Glutamatergic neuron (in vitro differentiated cells): ENCODE results near the gene ECE1. TPM values are rescaled to one million over a fixed set of nuclear protein-coding genes. Genes with fewer than 3 reads are reported as not detected.
A peak's percentile ranks its signal among the peaks of the same experiment; 100 is the strongest.

Experiments
- DNase-seq: peaks from one replicate; pipeline ENCODE4 v3.0.0; 2022
- H3K27ac Mint-ChIP-seq: one replicate; pipeline ENCODE4 v1.8.0; 2020; ENCODE audit warnings: mild to moderate bottlenecking, mixed read lengths, inconsistent platforms; ENCODE audit not compliant: unreplicated experiment
- H3K27me3 Mint-ChIP-seq: one replicate; pipeline ENCODE4 v1.8.0; 2020; ENCODE audit warnings: mild to moderate bottlenecking, moderate library complexity, mixed read lengths, inconsistent platforms; ENCODE audit not compliant: unreplicated experiment
- H3K36me3 Mint-ChIP-seq: one replicate; pipeline ENCODE4 v1.8.0; 2020; ENCODE audit warnings: mild to moderate bottlenecking, mixed read lengths, inconsistent platforms; ENCODE audit not compliant: unreplicated experiment
- H3K4me1 Mint-ChIP-seq: one replicate; pipeline ENCODE4 v1.8.0; 2020; ENCODE audit warnings: mild to moderate bottlenecking, low read depth, mixed read lengths, inconsistent platforms; ENCODE audit not compliant: unreplicated experiment
- H3K4me3 Mint-ChIP-seq: one replicate; pipeline ENCODE4 v1.8.0; 2020; ENCODE audit warnings: mild to moderate bottlenecking, mixed read lengths, inconsistent platforms; ENCODE audit not compliant: unreplicated experiment
- H3K9me3 Mint-ChIP-seq: one replicate; pipeline ENCODE4 v1.8.0; 2020; ENCODE audit warnings: mild to moderate bottlenecking, moderate library complexity, mixed read lengths, inconsistent platforms; ENCODE audit not compliant: unreplicated experiment
- CTCF ChIP-seq: fragments of 200-600 bp; sonication (generic); IDR thresholded peaks from one replicate; pipeline ENCODE4 v1.5.0; 2021; ENCODE audit not compliant: partially characterized antibody, unreplicated experiment
- total RNA-seq: library from RNA; stranded (reverse); fragmentation: NEBNext Ultra II Directional; extraction: Animal tissue kit (Norgen Biotek cat#: 25700); gene quantifications from one replicate; pipeline ENCODE4 v1.2.1, GENCODE V29; 2021; ENCODE audit not compliant: unreplicated experiment

Gene ECE1
- total RNA-seq, 1 donor from 2014 or later: 36.1 TPM

- no peak for DNase-seq
- TF ChIP-seq CTCF: no peak
- H3K27me3 Mint-ChIP-seq: peaks cover 2% of the 10 kb centered on the region
- H3K4me1 Mint-ChIP-seq: peaks cover 24% of the 10 kb centered on the region
- H3K27ac Mint-ChIP-seq: peak overlapping the region; percentile 45
- no peak overlapping the region for H3K4me3 Mint-ChIP-seq
- H3K36me3 Mint-ChIP-seq: no peaks in the 10 kb centered on the region
- H3K9me3 Mint-ChIP-seq: peaks cover 7% of the 10 kb centered on the region
These were observed 35.6 kb upstream of the ECE1 start for GRCh38 chr1:21325731-21326387.

GRCh38 chr1:21325231-21325718 lies 35.0 kb upstream of the ECE1 start:
- Mint-ChIP-seq H3K27me3 (peaks cover 2% of the 10 kb centered on the region), H3K27ac (peak overlapping the region; percentile 45), H3K36me3 (no peaks in the 10 kb centered on the region), H3K4me3 (peak overlapping the region; percentile 55), H3K4me1 (peaks cover 26% of the 10 kb centered on the region), H3K9me3 (peaks cover 7% of the 10 kb centered on the region)
- DNase-seq: no peak
- no peak for TF ChIP-seq CTCF

GRCh38 chr1:21324368-21325141 lies 34.3 kb upstream of the ECE1 start:
- Mint-ChIP-seq H3K36me3 (no peaks in the 10 kb centered on the region), H3K27me3 (peaks cover 4% of the 10 kb centered on the region), H3K27ac (peak overlapping the region; percentile 34), H3K4me1 (peaks cover 32% of the 10 kb centered on the region), H3K4me3 (peak overlapping the region; percentile 55), H3K9me3 (peaks cover 7% of the 10 kb centered on the region)
- DNase-seq: no peak
- no peak for TF ChIP-seq CTCF

GRCh38 chr1:21323091-21323490 lies 32.8 kb upstream of the ECE1 start:
- H3K27me3 Mint-ChIP-seq: peaks cover 5% of the 10 kb centered on the region
- H3K27ac Mint-ChIP-seq: no peak overlapping the region
- H3K4me3 Mint-ChIP-seq: no peak overlapping the region
- H3K36me3 Mint-ChIP-seq: no peaks in the 10 kb centered on the region
- TF ChIP-seq CTCF: no peak
- H3K4me1 Mint-ChIP-seq: peaks cover 41% of the 10 kb centered on the region
- DNase-seq: no peak
- H3K9me3 Mint-ChIP-seq: peaks cover 4% of the 10 kb centered on the region

GRCh38 chr1:21322681-21323016 lies 32.4 kb upstream of the ECE1 start:
- TF ChIP-seq CTCF: no peak
- Mint-ChIP-seq H3K27me3 (peaks cover 5% of the 10 kb centered on the region), H3K4me3 (no peak overlapping the region), H3K27ac (no peak overlapping the region), H3K4me1 (peaks cover 44% of the 10 kb centered on the region), H3K9me3 (peaks cover 3% of the 10 kb centered on the region), H3K36me3 (no peaks in the 10 kb centered on the region)
- DNase-seq: no peak
